GM23248 (cell line): ENCODE data around the gene SLC5A6. TPM values are rescaled to one million over a fixed set of nuclear protein-coding genes. Genes with fewer than 3 reads are reported as not detected.

Experiments used
- DNase-seq: peaks from one replicate; pipeline ENCODE4 v3.0.0-alpha.2; 2015
- H2AFZ ChIP-seq: fragments of 200-600 bp; sonication (generic); 2 replicates; pipeline ENCODE4 v1.6.1; 2016; ENCODE audit warnings: antibody characterized with exemption
- H3F3A ChIP-seq: fragments of 200-600 bp; sonication (generic); 2 replicates; pipeline ENCODE4 v1.6.1; 2016; ENCODE audit warnings: mild to moderate bottlenecking, antibody characterized with exemption, mixed run types; ENCODE audit not compliant: insufficient read depth
- H3K27ac ChIP-seq: fragments of 200-600 bp; sonication (generic); 2 replicates; pipeline ENCODE4 v1.5.1; 2016; ENCODE audit warnings: mild to moderate bottlenecking
- H3K27me3 ChIP-seq: fragments of 200-600 bp; sonication (generic); replicated peaks from 2 replicates; pipeline ENCODE4 v1.6.1; 2016; ENCODE audit warnings: mild to moderate bottlenecking; ENCODE audit not compliant: insufficient read depth
- H3K36me3 ChIP-seq: fragments of 200-600 bp; sonication (generic); 2 replicates; pipeline ENCODE4 v1.6.1; 2016; ENCODE audit warnings: low read depth, mild to moderate bottlenecking
- H3K4me1 ChIP-seq: fragments of 200-600 bp; sonication (generic); 2 replicates; pipeline ENCODE4 v1.6.1; 2016; ENCODE audit warnings: mild to moderate bottlenecking; ENCODE audit not compliant: insufficient read depth
- H3K4me2 ChIP-seq: fragments of 200-600 bp; sonication (generic); one replicate; pipeline ENCODE4 v1.6.1; 2016; ENCODE audit warnings: mild to moderate bottlenecking; ENCODE audit not compliant: unreplicated experiment
- H3K4me3 ChIP-seq: fragments of 200-600 bp; sonication (generic); 2 replicates; pipeline ENCODE4 v1.5.1; 2016; ENCODE audit warnings: mild to moderate bottlenecking
- H3K79me2 ChIP-seq: fragments of 200-600 bp; sonication (generic); 2 replicates; pipeline ENCODE4 v1.6.1; 2016; ENCODE audit warnings: mild to moderate bottlenecking; ENCODE audit not compliant: insufficient read depth
- H3K9ac ChIP-seq: fragments of 200-600 bp; sonication (generic); 2 replicates; pipeline ENCODE4 v1.6.1; 2016; ENCODE audit warnings: mild to moderate bottlenecking
- H3K9me2 ChIP-seq: fragments of 200-600 bp; sonication (generic); 2 replicates; pipeline ENCODE4 v1.6.1; 2016; ENCODE audit warnings: mixed run types, mild to moderate bottlenecking, moderate library complexity; ENCODE audit not compliant: insufficient read depth
- H3K9me3 ChIP-seq: fragments of 200-600 bp; sonication (generic); one replicate; pipeline ENCODE4 v1.6.1; 2017; ENCODE audit warnings: low read depth
- H4K20me1 ChIP-seq: fragments of 200-600 bp; sonication (generic); 2 replicates; pipeline ENCODE4 v1.6.0; 2016; ENCODE audit not compliant: insufficient read depth
- EZH2 ChIP-seq: fragments of 200-600 bp; sonication (generic); IDR thresholded peaks from 2 replicates; pipeline ENCODE4 v1.6.1; 2018; ENCODE audit warnings: antibody characterized with exemption, mild to moderate bottlenecking; ENCODE audit not compliant: insufficient read depth, poor library complexity, severe bottlenecking
- EZH2phosphoT487 ChIP-seq: fragments of 200-600 bp; sonication (generic); IDR thresholded peaks from 2 replicates; pipeline ENCODE4 v1.6.1; 2018; ENCODE audit warnings: antibody characterized with exemption, moderate library complexity, mild to moderate bottlenecking, low read depth; ENCODE audit not compliant: insufficient read depth
- WGBS, 2 experiments: methylation state at CpG; one replicate each; pipeline ENCODE4 v1.1.6; 2015 to 2017; ENCODE audit warnings: low lambda C conversion rate in 2 of 2, low coverage in 1 of 2; ENCODE audit errors: missing lambda C conversion rate in 2 of 2; 5-methylcytosine and 5-hydroxymethylcytosine counted together
- in situ Hi-C: fragments of 300-500 bp; cut with MboI; formaldehyde crosslinking; loops from 2 replicates; pipeline ENCODE4 v1.15.0; 2020
- polyA plus RNA-seq: library from polyadenylated mRNA; unstranded; fragments of >200 nt; fragmentation: Nextera tagmentation; extraction: Ambion mirVana; gene quantifications from 2 replicates; pipeline ENCODE4 v1.2.1, GENCODE V29; 2016
- total RNA-seq: library from RNA; depleted of rRNA; stranded (reverse); fragments of >200 nt; shearing (Covaris generic); gene quantifications from 2 replicates; pipeline ENCODE4 v1.2.3, GENCODE V29; 2014; rRNA removed

The SLC5A6 gene
- total and polyA plus RNA-seq, 2 experiments from 2014 or later, result 9.4 to 13.5 TPM

DNA sequence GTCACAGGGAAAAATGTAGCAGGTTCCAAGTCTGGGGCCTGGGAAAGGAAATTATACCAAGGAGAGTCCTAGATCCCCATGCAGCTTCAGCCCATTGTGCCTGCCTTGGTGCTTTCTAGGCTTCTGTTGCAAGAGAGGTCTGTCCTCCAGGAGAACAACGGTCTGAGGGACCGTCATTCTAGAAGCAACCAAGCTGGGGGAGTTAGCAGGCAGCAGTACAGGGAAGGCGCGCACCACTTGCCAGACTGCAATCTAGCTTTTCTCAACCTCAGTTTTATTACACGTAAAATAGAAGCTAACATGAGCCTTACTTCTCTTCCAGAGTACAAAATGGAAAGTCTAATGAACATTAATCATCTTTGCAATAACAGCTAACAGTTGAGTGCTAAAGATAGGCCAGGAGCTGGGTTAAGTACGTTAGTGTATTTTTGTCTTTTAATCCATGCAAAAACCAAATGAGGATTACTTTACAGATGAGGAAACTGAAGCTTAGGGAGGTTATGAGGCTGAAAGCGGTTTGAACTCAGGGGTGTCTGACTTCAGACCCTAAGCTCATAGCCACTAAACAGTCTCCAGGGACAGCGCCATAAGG lies 61.3 kb downstream of the SLC5A6 start:
- Histone ChIP-seq H2AFZ (no peak overlapping the region), H3K27me3 (0 out of 2 replicates have a peak, but pooled peaks cover 3% of the 10 kb centered on the region), H3K4me1 (no peaks in the 10 kb centered on the region), H3K9me3 (no peaks in the 10 kb centered on the region), H4K20me1 (no peaks in the 10 kb centered on the region), H3K36me3 (no peaks in the 10 kb centered on the region), H3K4me2 (no peak overlapping the region), H3K79me2 (no peaks in the 10 kb centered on the region), H3K9me2 (no peaks in the 10 kb centered on the region), H3K4me3 (no peak overlapping the region), H3K27ac (no peak overlapping the region), H3K9ac (no peak overlapping the region), H3F3A (no peaks in the 10 kb centered on the region)
- no peak for TF ChIP-seq EZH2phosphoT487
- no peak for TF ChIP-seq EZH2
- in situ Hi-C loops, result no loop called here
- no peak for DNase-seq
- 63 to 69% methylated on average over 8 of the region's 8 CpGs for whole genome bisulfite sequencing, 2 experiments

Other genes starting within 250 kb of the SLC5A6 start
- 5.4 and 7.9 TPM in 2 replicates for gene MAPRE3, start 241.6 kb downstream of the SLC5A6 start, total RNA-seq
- gene MAPRE3, start 241.6 kb downstream of the SLC5A6 start, polyA plus RNA-seq, result 21.6 and 23.0 TPM in 2 replicates
- gene TMEM214, start 179.3 kb downstream of the SLC5A6 start, total RNA-seq, result 74.9 and 90.4 TPM in 2 replicates
- gene TMEM214, start 179.3 kb downstream of the SLC5A6 start, polyA plus RNA-seq, result 70.9 and 75.7 TPM in 2 replicates
- 15.2 and 17.8 TPM in 2 replicates for gene AGBL5, start 160.6 kb downstream of the SLC5A6 start, total RNA-seq
- 19.7 TPM in 2 replicates for gene AGBL5, start 160.6 kb downstream of the SLC5A6 start, polyA plus RNA-seq
- 445 and 499 TPM in 2 replicates for gene OST4, start 140.6 kb downstream of the SLC5A6 start, total RNA-seq
- gene OST4, start 140.6 kb downstream of the SLC5A6 start, polyA plus RNA-seq, result 906 and 942 TPM in 2 replicates
- gene EMILIN1, start 133.7 kb downstream of the SLC5A6 start, total RNA-seq, result 219 and 229 TPM in 2 replicates
- gene EMILIN1, start 133.7 kb downstream of the SLC5A6 start, polyA plus RNA-seq, result 61.5 and 65.0 TPM in 2 replicates
- gene KHK, start 125.5 kb downstream of the SLC5A6 start, total RNA-seq, result not detected in 2 replicates
- gene KHK, start 125.5 kb downstream of the SLC5A6 start, polyA plus RNA-seq, result 0.24 and 0.51 TPM in 2 replicates
- gene CGREF1, start 93.1 kb downstream of the SLC5A6 start, total RNA-seq, result 19.2 and 23.3 TPM in 2 replicates
- 17.2 and 17.8 TPM in 2 replicates for gene CGREF1, start 93.1 kb downstream of the SLC5A6 start, polyA plus RNA-seq
- not detected in 2 replicates for gene ABHD1, start 88.5 kb downstream of the SLC5A6 start, total RNA-seq
- not detected in 2 replicates for gene ABHD1, start 88.5 kb downstream of the SLC5A6 start, polyA plus RNA-seq
- gene PREB, start 77.6 kb downstream of the SLC5A6 start, total RNA-seq, result 52.2 and 55.9 TPM in 2 replicates
- 40.8 and 45.0 TPM in 2 replicates for gene PREB, start 77.6 kb downstream of the SLC5A6 start, polyA plus RNA-seq
- not detected in 2 replicates for gene PRR30, start 72.9 kb downstream of the SLC5A6 start, total RNA-seq
- gene PRR30, start 72.9 kb downstream of the SLC5A6 start, polyA plus RNA-seq, result not detected in 2 replicates
- not detected in 2 replicates for gene TCF23, start 63.3 kb downstream of the SLC5A6 start, total RNA-seq
- gene TCF23, start 63.3 kb downstream of the SLC5A6 start, polyA plus RNA-seq, result not detected in 2 replicates
- gene ATRAID, start 227 bp downstream of the SLC5A6 start, total RNA-seq, result 170 and 214 TPM in 2 replicates
- gene ATRAID, start 227 bp downstream of the SLC5A6 start, polyA plus RNA-seq, result 304 and 311 TPM in 2 replicates
- gene CAD, start 5.1 kb upstream of the SLC5A6 start, total RNA-seq, result 23.9 and 27.7 TPM in 2 replicates
- gene CAD, start 5.1 kb upstream of the SLC5A6 start, polyA plus RNA-seq, result 17.1 and 19.2 TPM in 2 replicates
- gene SLC30A3, start 50.8 kb upstream of the SLC5A6 start, total RNA-seq, result not detected in 2 replicates
- gene SLC30A3, start 50.8 kb upstream of the SLC5A6 start, polyA plus RNA-seq, result not detected in 2 replicates
- not detected in 2 replicates for gene DNAJC5G, start 63.2 kb upstream of the SLC5A6 start, total RNA-seq
- not detected in 2 replicates for gene DNAJC5G, start 63.2 kb upstream of the SLC5A6 start, polyA plus RNA-seq
- not detected in 2 replicates for gene TRIM54, start 70.2 kb upstream of the SLC5A6 start, total RNA-seq
- not detected in 2 replicates for gene TRIM54, start 70.2 kb upstream of the SLC5A6 start, polyA plus RNA-seq
- gene UCN, start 96.2 kb upstream of the SLC5A6 start, total RNA-seq, result not detected in 2 replicates
- 1.3 and 1.6 TPM in 2 replicates for gene UCN, start 96.2 kb upstream of the SLC5A6 start, polyA plus RNA-seq
- 91.0 and 94.0 TPM in 2 replicates for gene MPV17, start 110.8 kb upstream of the SLC5A6 start, total RNA-seq
- 128 and 138 TPM in 2 replicates for gene MPV17, start 110.8 kb upstream of the SLC5A6 start, polyA plus RNA-seq
- 22.6 and 43.1 TPM in 2 replicates for gene GTF3C2, start 144.5 kb upstream of the SLC5A6 start, total RNA-seq
- gene GTF3C2, start 144.5 kb upstream of the SLC5A6 start, polyA plus RNA-seq, result 23.8 and 26.4 TPM in 2 replicates
- 26.6 and 29.2 TPM in 2 replicates for gene EIF2B4, start 158.1 kb upstream of the SLC5A6 start, total RNA-seq
- 50.1 and 55.2 TPM in 2 replicates for gene EIF2B4, start 158.1 kb upstream of the SLC5A6 start, polyA plus RNA-seq
- 163 and 193 TPM in 2 replicates for gene SNX17, start 158.3 kb upstream of the SLC5A6 start, total RNA-seq
- 173 and 183 TPM in 2 replicates for gene SNX17, start 158.3 kb upstream of the SLC5A6 start, polyA plus RNA-seq
- 6.7 and 9.5 TPM in 2 replicates for gene ZNF513, start 168.5 kb upstream of the SLC5A6 start, total RNA-seq
- gene ZNF513, start 168.5 kb upstream of the SLC5A6 start, polyA plus RNA-seq, result 6.0 and 6.6 TPM in 2 replicates
- 75.1 and 81.5 TPM in 2 replicates for gene PPM1G, start 197.3 kb upstream of the SLC5A6 start, total RNA-seq
- 72.4 and 72.7 TPM in 2 replicates for gene PPM1G, start 197.3 kb upstream of the SLC5A6 start, polyA plus RNA-seq
- gene NRBP1, start 216.4 kb upstream of the SLC5A6 start, total RNA-seq, result 145 and 165 TPM in 2 replicates
- gene NRBP1, start 216.4 kb upstream of the SLC5A6 start, polyA plus RNA-seq, result 201 and 219 TPM in 2 replicates
- gene KRTCAP3, start 230.1 kb upstream of the SLC5A6 start, total RNA-seq, result not detected in 2 replicates
- gene KRTCAP3, start 230.1 kb upstream of the SLC5A6 start, polyA plus RNA-seq, result 0.56 and 0.67 TPM in 2 replicates